Keratinocyte (primary cell): Measurements from ENCODE around the gene DOK5. TPM values are rescaled to one million over a fixed set of nuclear protein-coding genes. Genes with fewer than 3 reads are reported as not detected.

Experiments
- DNase-seq: peaks from one replicate; pipeline ENCODE4 v3.0.0-alpha.2; 2011; ENCODE audit warnings: low read depth, missing footprints, low spot score
- FAIRE-seq: peaks from 2 replicates; lab custom pipeline; 2011; peaks lifted over from hg19 to GRCh38; lab: Jason Lieb, UNC
- H2AFZ ChIP-seq: 2 replicates; pipeline ENCODE4 v1.6.0; 2012; ENCODE audit warnings: low read length, control low read depth, inconsistent platforms; ENCODE audit not compliant: control insufficient read depth
- H3K27ac ChIP-seq: 2 replicates; pipeline ENCODE4 v1.5.1; 2011; ENCODE audit warnings: low read length; ENCODE audit not compliant: control insufficient read depth, insufficient read depth
- H3K27me3 ChIP-seq: 3 replicates; pipeline ENCODE4 v1.6.0; 2011; ENCODE audit warnings: low read length; ENCODE audit not compliant: control insufficient read depth, insufficient read depth; ENCODE audit errors: extremely low read depth
- H3K36me3 ChIP-seq, 2 experiments: 2 replicates in 1 of 2; 3 replicates in 1 of 2; pipeline ENCODE4 v1.5.1; 2011; ENCODE audit warnings: low read length in 2 of 2, mild to moderate bottlenecking in 1 of 2; ENCODE audit not compliant: control insufficient read depth in 2 of 2, insufficient read depth in 2 of 2; ENCODE audit errors: extremely low read depth in 1 of 2
- H3K4me1 ChIP-seq: 3 replicates; pipeline ENCODE4 v1.5.1; 2011; ENCODE audit warnings: low read length; ENCODE audit not compliant: control insufficient read depth, insufficient read depth; ENCODE audit errors: extremely low read depth
- H3K4me2 ChIP-seq: 3 replicates; pipeline ENCODE4 v1.6.0; 2011; ENCODE audit warnings: low read depth, low read length; ENCODE audit not compliant: control insufficient read depth, insufficient read depth; ENCODE audit errors: extremely low read depth
- H3K4me3 ChIP-seq, 3 experiments: fragments of 200-600 bp in 1 of 3; sonication (generic) in 1 of 3; 2 replicates in 2 of 3; 3 replicates in 1 of 3; pipeline ENCODE4 v1.5.1; 2011 to 2016; ENCODE audit warnings: low read length in 3 of 3, mild to moderate bottlenecking in 3 of 3, control low read depth in 2 of 3, inconsistent platforms in 1 of 3, low read depth in 1 of 3, mixed read lengths in 1 of 3, mixed run types in 1 of 3, moderate library complexity in 1 of 3; ENCODE audit not compliant: control insufficient read depth in 2 of 3, insufficient read depth in 2 of 3; ENCODE audit errors: extremely low read depth in 1 of 3
- H3K79me2 ChIP-seq: 2 replicates; pipeline ENCODE4 v1.6.0; 2012; ENCODE audit warnings: low read length; ENCODE audit not compliant: control insufficient read depth, insufficient read depth
- H3K9ac ChIP-seq: 3 replicates; pipeline ENCODE4 v1.6.0; 2011; ENCODE audit warnings: low read length; ENCODE audit not compliant: control insufficient read depth, insufficient read depth; ENCODE audit errors: extremely low read depth
- H3K9me1 ChIP-seq: 3 replicates; pipeline ENCODE4 v1.6.0; 2011; ENCODE audit warnings: low read length; ENCODE audit not compliant: control insufficient read depth, insufficient read depth; ENCODE audit errors: extremely low read depth
- H3K9me3 ChIP-seq: 2 replicates; pipeline ENCODE4 v1.5.1; 2012; ENCODE audit warnings: low read depth, low read length; ENCODE audit not compliant: control insufficient read depth
- H4K20me1 ChIP-seq: 3 replicates; pipeline ENCODE4 v1.6.0; 2011; ENCODE audit warnings: low read length; ENCODE audit not compliant: control insufficient read depth, insufficient read depth; ENCODE audit errors: extremely low read depth
- CTCF ChIP-seq, 3 experiments: IDR thresholded peaks in 1 of 3; conservative IDR thresholded peaks in 1 of 3; optimal IDR thresholded peaks in 1 of 3; 2 replicates in 2 of 3; 3 replicates in 1 of 3; pipeline versions ENCODE3 to v1.5.1; 2011; ENCODE audit warnings: low read length in 3 of 3, mild to moderate bottlenecking in 3 of 3, moderate library complexity in 2 of 3, control low read depth in 1 of 3, inconsistent platforms in 1 of 3; ENCODE audit not compliant: insufficient read depth in 2 of 3; ENCODE audit errors: extremely low read depth in 1 of 3
- EZH2 ChIP-seq: IDR thresholded peaks from one replicate; pipeline ENCODE4 v1.6.1; 2012; ENCODE audit warnings: inconsistent platforms, mild to moderate bottlenecking, low read length, moderate library complexity
- dilution Hi-C: fragments of 300-500 bp; cut with MboI; formaldehyde crosslinking; loops from one replicate; pipeline ENCODE4 v1.7.0; 2020; ENCODE audit warnings: low sequenced_read_pairs; ENCODE audit not compliant: extremely low pct_ligation_motif_present
- polyA plus RNA-seq, 5 experiments: library from polyadenylated mRNA; depleted of rRNA in 3 of 5; stranded (reverse) in 3 of 5; stranded (forward) in 1 of 5; unstranded in 1 of 5; fragments of >200 nt; gene quantifications; 1 replicate in 1 of 5; 2 replicates in 3 of 5; 3 replicates in 1 of 5; pipeline versions ENCODE4 v1.2.1 to v1.2.3, GENCODE V29; 2011 to 2012; ENCODE audit warnings: missing spikeins in 2 of 5, low read depth in 1 of 5, low replicate concordance in 1 of 5

The DOK5 gene
- polyA plus RNA-seq, 1 donor (not counting 4 experiments of a cell fraction or from before 2014, with no cell fraction given) = not detected

GRCh38 chr20:54524849-54525248 is 49.5 kb downstream of the DOK5 start:
- Histone ChIP-seq H3K27me3 (no peaks in the 10 kb centered on the region), H3K9me1 (no peaks in the 10 kb centered on the region), H3K4me1 (no peaks in the 10 kb centered on the region), H3K4me2 (no peak overlapping the region), H3K27ac (no peak overlapping the region), H2AFZ (no peak overlapping the region), H3K9me3 (no peaks in the 10 kb centered on the region), H3K36me3 (no peaks in the 10 kb centered on the region), H3K79me2 (no peaks in the 10 kb centered on the region), H3K9ac (no peak overlapping the region), H4K20me1 (no peaks in the 10 kb centered on the region), H3K4me3 (no peak overlapping the region)
- DNase-seq (no peak), FAIRE-seq (no peak)
- TF ChIP-seq CTCF (optimal IDR thresholded peaks at IDR 0.05 in 1 of 3, IDR thresholded peaks at IDR 0.05 in 1 of 3, conservative IDR thresholded peaks at IDR 0.05 in 1 of 3; ENCODE audit: extremely low read depth in 1 of 3, insufficient read depth in 2 of 3, low read length in 3 of 3) = no peak
- no peak for TF ChIP-seq EZH2
- dilution Hi-C loops = no loop called here

GRCh38 chr20:54525916-54526590 is 50.7 kb downstream of the DOK5 start:
- no peak for FAIRE-seq
- H2AFZ ChIP-seq = no peak overlapping the region

More at GRCh38 chr20:54525916-54526590, 50.7 kb downstream of the DOK5 start:
- DNase-seq = no peak
- no peak for TF ChIP-seq CTCF (optimal IDR thresholded peaks at IDR 0.05 in 1 of 3, IDR thresholded peaks at IDR 0.05 in 1 of 3, conservative IDR thresholded peaks at IDR 0.05 in 1 of 3; ENCODE audit: extremely low read depth in 1 of 3, insufficient read depth in 2 of 3, low read length in 3 of 3)
- TF ChIP-seq EZH2 = no peak
- H3K4me1 ChIP-seq = no peaks in the 10 kb centered on the region
- H4K20me1 ChIP-seq = no peaks in the 10 kb centered on the region
- no peaks in the 10 kb centered on the region for H3K36me3 ChIP-seq
- no peaks in the 10 kb centered on the region for H3K9me3 ChIP-seq
- H3K9ac ChIP-seq = no peak overlapping the region
- no peak overlapping the region for H3K4me2 ChIP-seq
- H3K27ac ChIP-seq = no peak overlapping the region
- H3K79me2 ChIP-seq = no peaks in the 10 kb centered on the region
- dilution Hi-C loops = no loop called here
- H3K27me3 ChIP-seq = no peaks in the 10 kb centered on the region
- H3K4me3 ChIP-seq = no peak overlapping the region
- H3K9me1 ChIP-seq = no peaks in the 10 kb centered on the region
